GM11168 (cell line): ENCODE data around the gene HDHD2.
"Not testable (repeated sequence)": the region's sequence is repeated elsewhere in the genome, so short reads cannot be mapped to it uniquely, and the experiment has no call there.

Experiments used
- in situ Hi-C: fragments of 300-500 bp; cut with MboI; formaldehyde crosslinking; loops from one replicate; pipeline ENCODE4 v1.12.0; 2022; ENCODE audit warnings: low sequenced_read_pairs; ENCODE audit not compliant: unreplicated experiment

Gene HDHD2, protein sequence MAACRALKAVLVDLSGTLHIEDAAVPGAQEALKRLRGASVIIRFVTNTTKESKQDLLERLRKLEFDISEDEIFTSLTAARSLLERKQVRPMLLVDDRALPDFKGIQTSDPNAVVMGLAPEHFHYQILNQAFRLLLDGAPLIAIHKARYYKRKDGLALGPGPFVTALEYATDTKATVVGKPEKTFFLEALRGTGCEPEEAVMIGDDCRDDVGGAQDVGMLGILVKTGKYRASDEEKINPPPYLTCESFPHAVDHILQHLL

GRCh38 chr18:47150029-47150823 is at the start of gene HDHD2:
Gene HDHD2, minus strand, starts transcription at chr18:47150500. Its CDS starts 14,061 bp downstream, at chr18:47136439.
- in situ Hi-C loops = no loop called here

- in situ Hi-C loops = loop anchor here (25.0 kb wide), 1 partner anchor 284 kb away; the partner anchor contains the start of genes KATNAL2 and PIAS2
Observed at GRCh38 chr18:47195961-47196360, 45.7 kb upstream of the HDHD2 start.

DNA sequence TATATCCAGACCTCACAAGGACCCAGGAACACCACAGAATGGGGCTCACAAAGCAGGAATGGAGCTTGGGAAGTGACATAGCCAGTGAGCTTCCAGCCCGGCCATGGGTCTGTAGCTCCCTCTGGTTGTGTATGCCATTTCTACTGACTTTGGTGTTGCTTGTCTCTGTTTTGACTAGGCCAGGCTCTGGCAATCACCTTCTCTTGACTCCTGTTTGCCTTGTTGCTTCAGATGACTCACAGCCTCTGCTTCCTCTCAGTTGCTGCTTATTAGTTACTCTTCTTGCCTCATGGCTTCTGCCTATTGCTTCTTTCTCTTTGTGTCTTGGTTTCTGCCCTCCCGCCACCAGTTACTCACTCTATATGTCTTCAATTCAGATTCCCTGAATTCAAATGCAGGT is 41.7 kb upstream of the HDHD2 start:
- in situ Hi-C loops = loop anchor here (25.0 kb wide), 1 partner anchor 280 kb away; the partner anchor contains the start of genes KATNAL2 and PIAS2

DNA sequence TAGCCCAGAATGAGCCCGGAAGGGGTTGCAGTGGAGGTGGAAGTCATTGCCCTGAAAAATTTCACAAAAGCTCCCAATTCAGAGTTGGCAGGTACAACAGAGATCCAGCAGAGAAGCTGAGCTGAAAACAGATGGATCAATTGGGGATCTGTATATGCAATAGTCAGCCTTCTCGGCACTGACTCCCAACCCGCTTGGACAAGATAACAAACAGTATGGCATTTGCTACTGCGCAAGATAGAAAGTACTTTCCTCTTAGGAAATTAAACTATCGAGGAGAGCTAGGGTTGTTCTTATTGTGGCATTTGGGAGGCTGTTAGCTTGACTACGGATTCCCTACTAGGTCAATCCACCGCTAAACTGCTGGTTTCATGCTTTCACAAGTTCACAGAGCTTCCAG is 37.4 kb upstream of the HDHD2 start:
- in situ Hi-C loops = loop anchor here (25.0 kb wide), 1 partner anchor 275 kb away; the partner anchor contains the start of genes KATNAL2 and PIAS2

- in situ Hi-C loops = loop anchor here (25.0 kb wide), 1 partner anchor 272 kb away; the partner anchor contains the start of genes KATNAL2 and PIAS2
Observed at GRCh38 chr18:47184419-47185050, 34.2 kb upstream of the HDHD2 start.

GRCh38 chr18:47182156-47182555 is 31.9 kb upstream of the HDHD2 start:
- in situ Hi-C loops = loop anchor here (25.0 kb wide), 1 partner anchor 270 kb away; the partner anchor contains the start of genes KATNAL2 and PIAS2

- in situ Hi-C loops = loop anchor here (25.0 kb wide), 1 partner anchor 268 kb away; the partner anchor contains the start of genes KATNAL2 and PIAS2
Observed at GRCh38 chr18:47180765-47181164, 30.5 kb upstream of the HDHD2 start.

- in situ Hi-C loops = loop anchor here (25.0 kb wide), 1 partner anchor 267 kb away; the partner anchor contains the start of genes KATNAL2 and PIAS2
Observed at GRCh38 chr18:47179520-47179919, 29.2 kb upstream of the HDHD2 start.

DNA sequence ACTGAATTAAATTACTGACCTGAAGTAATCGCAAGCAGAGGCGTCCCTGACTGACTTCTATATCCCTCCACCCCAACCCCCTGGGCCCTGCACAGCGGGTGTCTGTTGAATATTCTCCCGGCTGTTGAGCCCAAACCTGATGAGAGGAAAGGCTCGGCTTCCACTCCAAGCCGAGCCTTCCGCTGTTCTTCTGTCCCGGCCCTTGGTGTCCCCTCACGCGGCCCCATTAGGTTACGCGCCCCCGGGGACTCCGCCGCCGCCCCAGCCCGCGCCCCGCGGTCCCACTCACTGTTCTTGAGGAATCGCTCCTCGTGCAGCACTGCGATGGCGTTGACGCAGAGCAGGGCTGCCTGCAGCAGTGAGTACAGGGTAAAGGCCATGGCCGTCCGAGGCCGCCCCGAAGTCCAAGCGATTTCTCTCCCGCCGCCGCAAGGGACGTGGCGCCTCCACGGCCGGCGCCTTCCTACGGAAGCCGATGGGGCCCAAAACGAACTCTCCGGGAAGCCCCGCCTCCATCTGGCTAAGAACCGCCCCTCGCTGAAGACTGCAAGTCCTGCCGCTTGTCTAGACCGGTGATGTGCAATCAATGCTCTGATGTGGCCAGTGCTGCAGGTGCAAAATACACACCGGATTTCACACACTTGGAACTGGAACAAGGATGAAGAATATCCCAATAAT is 25.7 kb upstream of the HDHD2 start, which contains the start of gene IER3IP1:
TSS of gene IER3IP1 (minus strand) at position 467 of the 678 bp plus-strand sequence. CDS start at position 380, 87 bp downstream.
- in situ Hi-C loops = loop anchor here (25.0 kb wide), 1 partner anchor 264 kb away; the partner anchor contains the start of genes KATNAL2 and PIAS2

DNA sequence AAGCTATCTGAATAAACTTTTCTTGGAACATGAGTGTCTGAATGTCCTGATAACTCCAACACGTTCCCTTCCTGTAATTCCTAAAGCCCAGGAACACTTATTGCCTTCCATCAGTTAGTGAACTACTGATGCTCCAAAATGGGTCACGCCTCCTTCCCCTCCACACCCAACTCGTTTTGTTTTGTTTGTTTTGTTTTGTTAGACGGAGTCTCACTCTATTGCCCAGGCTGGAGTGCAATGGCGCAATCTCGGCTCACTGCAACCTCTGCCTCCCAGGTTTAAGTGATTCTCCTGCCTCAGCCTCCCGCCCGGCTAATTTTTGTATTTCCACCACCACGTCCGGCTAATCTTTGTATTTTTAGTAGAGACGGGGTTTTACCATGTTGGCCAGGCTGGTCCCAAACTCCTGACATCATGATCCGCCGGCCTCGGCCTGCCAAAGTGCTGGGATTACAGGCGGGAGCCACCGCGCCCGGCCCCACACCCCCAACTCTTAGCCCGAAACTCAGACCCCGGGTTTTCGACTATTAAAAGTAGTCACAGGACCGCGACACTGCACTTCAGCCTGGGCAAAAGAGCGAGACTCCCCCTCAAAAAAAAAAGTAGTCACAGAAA is 25.1 kb upstream of the HDHD2 start:
- in situ Hi-C loops = loop anchor here (25.0 kb wide), 1 partner anchor 263 kb away; the partner anchor contains the start of genes KATNAL2 and PIAS2

GRCh38 chr18:47174545-47175116 is 24.3 kb upstream of the HDHD2 start:
- in situ Hi-C loops = loop anchor here (25.0 kb wide), 1 partner anchor 262 kb away; the partner anchor contains the start of genes KATNAL2 and PIAS2

DNA sequence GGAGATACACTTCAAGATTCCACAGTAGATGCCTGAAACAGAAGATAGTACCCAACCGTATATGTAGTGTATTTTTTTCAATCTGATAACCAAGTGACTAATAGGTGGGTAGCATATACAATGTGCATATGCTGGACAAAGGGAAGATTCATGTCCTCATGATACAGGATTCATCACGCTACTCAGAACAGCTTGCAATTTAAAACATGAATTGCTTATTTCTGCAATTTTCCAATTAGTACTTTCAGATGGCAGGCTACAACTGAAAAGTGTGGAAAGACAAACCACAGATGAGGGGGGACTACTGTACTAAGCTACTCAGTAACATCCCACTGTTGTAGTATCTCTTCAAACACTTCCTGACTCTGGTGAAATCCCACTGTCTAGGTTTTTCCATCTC is 22.2 kb upstream of the HDHD2 start:
- in situ Hi-C loops = no loop called here

- in situ Hi-C loops = no loop called here
Observed at GRCh38 chr18:47168913-47169312, 18.6 kb upstream of the HDHD2 start.

- in situ Hi-C loops = no loop called here
Observed at GRCh38 chr18:47168509-47168908, 18.2 kb upstream of the HDHD2 start.

DNA sequence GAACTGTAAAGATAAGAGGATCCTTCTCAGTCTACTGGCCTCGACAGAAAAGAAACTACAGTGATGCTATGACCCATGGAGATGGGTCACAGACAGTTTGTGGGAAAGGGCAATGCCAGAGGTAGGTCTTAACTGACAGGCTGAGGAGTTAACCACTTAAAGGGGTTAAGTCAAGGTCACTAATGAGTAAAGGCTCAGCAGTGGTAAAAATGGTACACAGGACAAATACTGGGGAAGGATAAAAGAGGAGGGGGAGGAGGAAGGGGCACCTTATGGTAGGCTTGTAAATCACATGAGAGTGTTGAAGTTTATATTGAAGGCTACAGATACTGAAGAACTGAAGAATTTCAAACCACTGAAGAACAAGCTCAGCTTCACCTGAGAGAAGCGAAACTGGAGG is 16.0 kb upstream of the HDHD2 start:
- in situ Hi-C loops = no loop called here

GRCh38 chr18:47163241-47163640 is 12.9 kb upstream of the HDHD2 start:
- in situ Hi-C loops = no loop called here

GRCh38 chr18:47160256-47160655 is 10.0 kb upstream of the HDHD2 start:
- in situ Hi-C loops = no loop called here

DNA sequence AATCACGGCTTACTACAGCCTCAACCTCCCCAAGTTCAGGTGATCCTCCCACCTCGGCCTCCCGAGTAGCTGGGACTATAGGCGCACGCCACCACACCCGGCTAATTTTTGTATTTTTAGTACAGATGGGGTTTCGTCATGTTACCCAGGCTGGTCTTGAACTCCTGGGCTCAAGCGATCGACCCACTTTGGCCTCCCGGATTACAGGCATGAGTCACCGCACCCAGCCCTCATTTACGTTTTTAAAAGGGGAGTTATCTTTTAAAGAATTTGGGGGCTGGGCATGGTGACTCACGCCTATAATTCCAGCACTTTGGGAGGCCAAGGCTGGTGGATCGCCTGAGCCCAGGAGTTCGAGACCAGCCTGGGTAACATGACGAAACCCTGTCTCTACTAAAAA is 8.1 kb upstream of the HDHD2 start:
- in situ Hi-C loops = not testable (repeated sequence)

DNA sequence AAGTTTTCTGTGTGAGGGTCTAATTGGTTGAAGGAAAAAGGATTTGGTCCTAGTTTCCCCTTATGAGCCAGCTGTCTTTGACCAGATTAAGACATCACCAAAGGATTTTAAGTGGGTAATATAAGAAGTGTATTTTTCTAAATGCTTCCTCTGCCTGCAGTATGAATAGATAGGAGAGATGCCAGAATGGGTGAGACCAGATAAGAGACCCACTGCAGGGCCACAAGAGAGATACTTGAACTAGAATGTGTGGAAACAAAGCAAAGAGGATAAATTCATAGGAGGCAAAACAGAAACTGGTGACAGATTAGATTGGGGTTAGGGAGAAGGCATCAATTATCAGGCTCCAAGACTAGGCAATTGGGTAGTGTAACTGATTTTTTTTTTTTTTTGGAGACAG is 1.1 kb upstream of the HDHD2 start:
- in situ Hi-C loops = no loop called here
